Measurements from ENCODE around the gene MICAL1. TPM values are rescaled to one million over a fixed set of nuclear protein-coding genes. Genes with fewer than 3 reads are reported as not detected.

The MICAL1 gene
- total and polyA plus RNA-seq, 12 donors, result 3.1 to 99.9 (median 10.4) TPM

GRCh38 chr6:109498052-109498451 is 42.5 kb upstream of the MICAL1 start:
- no peak for DNase-seq
- intact Hi-C loops (cut with DNase I), result no loop called here
- no peaks in the 10 kb centered on the region for H3K4me1 ChIP-seq (replicated peaks in 1 of 2)
- WGBS, 4 donors, result 90 to 93% (median 91%) methylated on average over 4 of the region's 4 CpGs
- H3K36me3 ChIP-seq (replicated peaks in 1 of 2), result no peaks in the 10 kb centered on the region
- no peak overlapping the region for H3K27ac ChIP-seq
- H3K27me3 ChIP-seq, result no peaks in the 10 kb centered on the region
- TF ChIP-seq CTCF (IDR thresholded peaks at IDR 0.05) (no peak), POLR2A (IDR thresholded peaks at IDR 0.05) (no peak)
- H3K4me3 ChIP-seq, result no peak overlapping the region
- no peaks in the 10 kb centered on the region for H3K9me3 ChIP-seq (replicated peaks in 1 of 3)

GRCh38 chr6:109496036-109496772 is 40.6 kb upstream of the MICAL1 start:
- TF ChIP-seq CTCF (IDR thresholded peaks at IDR 0.05), result no peak
- no peak for TF ChIP-seq POLR2A (IDR thresholded peaks at IDR 0.05)
- Histone ChIP-seq H3K27ac (no peak overlapping the region), H3K9me3 (replicated peaks in 1 of 3) (no peaks in the 10 kb centered on the region), H3K4me3 (no peak overlapping the region), H3K4me1 (replicated peaks in 1 of 2) (no peaks in the 10 kb centered on the region), H3K27me3 (no peaks in the 10 kb centered on the region), H3K36me3 (replicated peaks in 1 of 2) (no peaks in the 10 kb centered on the region)
- WGBS, 4 donors, result 80 to 86% (median 82%) methylated on average over 6 to 9 of the region's 9 CpGs
- no peak for DNase-seq
- intact Hi-C loops (cut with DNase I), result no loop called here

GRCh38 chr6:109493865-109494264 is 38.3 kb upstream of the MICAL1 start:
- H3K27ac ChIP-seq, result no peak overlapping the region
- H3K27me3 ChIP-seq, result no peaks in the 10 kb centered on the region
- H3K9me3 ChIP-seq (replicated peaks in 1 of 3), result no peaks in the 10 kb centered on the region
- no peaks in the 10 kb centered on the region for H3K36me3 ChIP-seq (replicated peaks in 1 of 2)
- TF ChIP-seq POLR2A (IDR thresholded peaks at IDR 0.05) (no peak), CTCF (IDR thresholded peaks at IDR 0.05) (no peak)
- no peak for DNase-seq
- H3K4me1 ChIP-seq (replicated peaks in 1 of 2), result no peaks in the 10 kb centered on the region
- H3K4me3 ChIP-seq, result no peak overlapping the region
- 83 to 92% (median 87%) methylated on average over 1 of the region's 1 CpG for WGBS, 4 donors
- intact Hi-C loops (cut with DNase I), result no loop called here

GRCh38 chr6:109491207-109491938 is 35.8 kb upstream of the MICAL1 start:
- Histone ChIP-seq H3K4me3 (no peak overlapping the region), H3K27me3 (no peaks in the 10 kb centered on the region), H3K9me3 (replicated peaks in 1 of 3) (no peaks in the 10 kb centered on the region), H3K4me1 (replicated peaks in 1 of 2) (no peaks in the 10 kb centered on the region), H3K27ac (no peak overlapping the region), H3K36me3 (replicated peaks in 1 of 2) (no peaks in the 10 kb centered on the region)
- 69 to 75% (median 71%) methylated on average over 5 of the region's 5 CpGs for WGBS, 4 donors
- peak in 1 of 7 donors; percentile 11 for DNase-seq
- intact Hi-C loops (cut with DNase I), result no loop called here
- TF ChIP-seq CTCF (IDR thresholded peaks at IDR 0.05) (no peak), POLR2A (IDR thresholded peaks at IDR 0.05) (no peak)

All from adrenal gland (tissue), 12 donors.